GM12873 (cell line): ENCODE results near the gene ZNF418.

Experiments
- TF ChIP-seq, protein P1 (sequence below): IDR thresholded peaks from 2 replicates; pipeline ENCODE4 v1.5.1; 2012; ENCODE audit warnings: low read depth, mild to moderate bottlenecking, moderate library complexity, low read length, control low read depth; ENCODE audit not compliant: insufficient read depth; ENCODE audit errors: missing control alignments

ZNF418 gene

DNA sequence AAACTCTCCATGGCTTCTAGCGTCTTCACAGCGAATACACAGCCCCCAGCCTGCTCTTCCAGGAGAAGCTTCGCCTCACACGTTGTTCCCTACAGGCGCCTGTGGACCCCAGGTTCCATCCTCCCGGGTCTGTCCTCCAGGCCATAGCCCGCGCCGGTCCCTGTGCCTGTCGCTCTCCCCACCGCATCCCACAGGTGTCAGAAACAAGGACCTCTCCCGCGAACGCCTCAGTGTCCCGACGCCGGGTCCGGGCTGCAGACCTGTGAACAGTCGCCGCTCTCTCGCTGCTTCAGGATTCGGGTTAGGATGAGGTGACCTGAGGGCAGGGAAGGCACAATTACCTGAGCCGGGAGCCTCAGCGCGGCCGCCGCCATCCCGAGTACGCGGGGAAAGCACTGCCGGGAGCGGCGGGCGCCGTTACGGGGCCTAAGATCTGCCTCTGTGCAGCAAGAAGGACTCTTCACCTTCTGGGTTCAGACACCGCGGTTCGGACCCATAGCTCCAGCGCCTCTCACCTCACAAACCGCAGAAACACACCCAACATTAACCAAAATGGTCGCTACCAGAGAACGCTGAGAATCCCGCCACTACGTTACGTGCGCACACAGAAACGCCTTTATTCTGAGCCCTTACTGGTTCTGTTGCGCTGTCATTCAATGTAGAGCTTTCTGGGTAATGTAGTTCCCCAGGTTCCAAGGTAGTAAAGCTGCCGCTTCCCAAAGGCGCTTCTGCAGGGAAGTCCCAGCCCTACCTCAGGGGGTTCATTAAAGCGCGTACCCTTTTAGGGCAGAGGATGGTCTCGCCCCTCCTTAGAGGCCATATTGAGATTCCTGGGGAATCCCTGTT is at the start of gene ZNF418:
Gene ZNF418 (minus strand): TSS at position 583 of the 846 bp plus-strand sequence. CDS start 1,580 bp downstream, outside the sequence.
- TF ChIP-seq, protein P1, sequence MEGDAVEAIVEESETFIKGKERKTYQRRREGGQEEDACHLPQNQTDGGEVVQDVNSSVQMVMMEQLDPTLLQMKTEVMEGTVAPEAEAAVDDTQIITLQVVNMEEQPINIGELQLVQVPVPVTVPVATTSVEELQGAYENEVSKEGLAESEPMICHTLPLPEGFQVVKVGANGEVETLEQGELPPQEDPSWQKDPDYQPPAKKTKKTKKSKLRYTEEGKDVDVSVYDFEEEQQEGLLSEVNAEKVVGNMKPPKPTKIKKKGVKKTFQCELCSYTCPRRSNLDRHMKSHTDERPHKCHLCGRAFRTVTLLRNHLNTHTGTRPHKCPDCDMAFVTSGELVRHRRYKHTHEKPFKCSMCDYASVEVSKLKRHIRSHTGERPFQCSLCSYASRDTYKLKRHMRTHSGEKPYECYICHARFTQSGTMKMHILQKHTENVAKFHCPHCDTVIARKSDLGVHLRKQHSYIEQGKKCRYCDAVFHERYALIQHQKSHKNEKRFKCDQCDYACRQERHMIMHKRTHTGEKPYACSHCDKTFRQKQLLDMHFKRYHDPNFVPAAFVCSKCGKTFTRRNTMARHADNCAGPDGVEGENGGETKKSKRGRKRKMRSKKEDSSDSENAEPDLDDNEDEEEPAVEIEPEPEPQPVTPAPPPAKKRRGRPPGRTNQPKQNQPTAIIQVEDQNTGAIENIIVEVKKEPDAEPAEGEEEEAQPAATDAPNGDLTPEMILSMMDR, result no peak

DNA sequence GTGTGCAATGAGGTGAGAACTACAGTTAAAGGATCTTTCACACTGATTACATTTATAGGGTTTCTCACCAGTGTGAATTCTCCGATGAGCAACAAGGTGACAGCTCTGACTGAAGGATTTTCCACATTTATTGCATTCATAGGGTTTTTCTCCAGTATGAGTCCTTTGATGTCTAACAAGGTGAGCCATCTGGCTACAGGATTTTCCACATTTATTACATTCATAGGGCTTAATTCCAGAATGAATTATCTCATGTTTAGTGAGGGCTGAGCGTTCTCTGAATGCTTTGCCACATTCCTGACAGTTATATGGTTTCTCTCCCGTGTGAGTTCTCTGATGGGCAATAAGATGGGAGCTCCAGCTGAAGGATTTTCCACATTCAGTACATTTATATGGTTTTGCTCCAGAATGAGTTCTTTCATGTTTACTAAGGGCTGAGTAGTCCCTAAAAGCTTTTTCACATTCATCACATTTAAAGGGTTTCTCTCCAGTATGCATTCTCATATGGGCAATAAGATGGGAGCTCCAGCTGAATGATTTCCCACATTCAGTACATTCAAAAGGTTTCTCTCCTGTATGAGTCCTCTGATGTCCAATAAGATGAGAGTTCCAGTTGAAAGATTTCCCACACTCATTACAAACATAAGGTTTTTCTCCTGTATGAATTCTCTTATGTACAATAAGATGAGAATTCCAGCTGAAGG is 43.5 kb upstream of the ZNF418 start:
- TF ChIP-seq, protein P1, result no peak

DNA sequence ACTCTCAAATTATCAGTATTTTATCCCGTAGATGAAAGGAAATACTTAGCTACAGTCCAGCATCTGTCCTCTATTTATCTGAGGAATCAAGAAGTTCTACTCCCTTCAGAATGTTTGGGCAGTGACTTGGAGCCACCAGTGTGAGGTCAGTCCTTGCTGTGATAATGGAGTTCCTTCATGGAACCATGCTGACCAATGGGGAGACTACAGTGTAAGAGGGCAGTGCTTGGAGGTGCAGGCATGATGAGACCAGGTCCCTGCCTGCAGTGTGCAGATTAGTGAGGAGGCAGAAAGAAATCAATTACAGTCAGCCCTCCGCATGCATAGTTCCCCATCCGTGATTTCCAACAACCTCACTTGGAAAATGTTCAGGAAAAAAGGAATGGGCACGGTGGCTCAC is 39.2 kb upstream of the ZNF418 start, which contains the start of gene C19orf18:
Gene C19orf18 (minus strand): TSS at position 101 of the 400 bp plus-strand sequence. CDS start 102 bp downstream, outside the sequence.
- TF ChIP-seq, protein P1, result no peak

DNA sequence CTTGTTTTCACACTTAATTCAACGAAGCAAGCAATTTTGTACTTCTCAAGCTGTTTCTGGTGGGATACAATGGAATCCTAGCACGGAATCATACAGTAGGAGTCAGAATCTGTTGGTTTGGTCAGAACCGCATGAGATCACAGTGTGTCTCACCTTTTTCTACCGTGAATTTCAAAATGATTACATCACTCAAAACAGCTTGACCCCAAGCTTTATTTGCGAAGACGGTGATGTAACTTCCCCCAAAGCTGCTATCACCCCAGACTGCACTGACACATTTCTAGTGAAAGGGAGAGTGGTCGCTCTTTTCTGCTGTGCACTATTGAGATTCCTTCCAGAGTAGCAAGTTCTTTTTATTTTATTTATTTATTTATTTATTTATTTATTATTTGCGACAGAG is 29.6 kb upstream of the ZNF418 start:
- TF ChIP-seq, protein P1, result no peak

DNA sequence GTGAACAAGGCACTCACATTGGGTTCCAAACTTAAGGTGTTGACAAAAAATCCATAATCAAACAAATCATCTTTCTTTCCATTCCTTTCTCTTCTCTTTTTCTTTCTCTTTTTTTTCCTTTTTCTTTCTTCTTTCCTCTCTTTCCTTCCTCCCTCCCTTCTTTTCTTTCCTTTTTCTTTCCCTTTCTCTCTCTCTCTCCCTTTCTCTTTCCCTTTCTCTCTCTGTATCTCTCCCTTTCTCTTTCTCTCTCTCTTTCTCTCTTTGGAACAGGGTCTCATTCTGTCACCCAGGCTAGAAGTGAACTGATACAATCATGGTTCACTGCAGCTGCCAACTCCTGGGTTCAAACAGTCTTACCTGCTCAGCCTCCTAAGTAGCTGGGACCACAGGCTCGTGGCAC is 26.6 kb upstream of the ZNF418 start:
- TF ChIP-seq, protein P1, result no peak

DNA sequence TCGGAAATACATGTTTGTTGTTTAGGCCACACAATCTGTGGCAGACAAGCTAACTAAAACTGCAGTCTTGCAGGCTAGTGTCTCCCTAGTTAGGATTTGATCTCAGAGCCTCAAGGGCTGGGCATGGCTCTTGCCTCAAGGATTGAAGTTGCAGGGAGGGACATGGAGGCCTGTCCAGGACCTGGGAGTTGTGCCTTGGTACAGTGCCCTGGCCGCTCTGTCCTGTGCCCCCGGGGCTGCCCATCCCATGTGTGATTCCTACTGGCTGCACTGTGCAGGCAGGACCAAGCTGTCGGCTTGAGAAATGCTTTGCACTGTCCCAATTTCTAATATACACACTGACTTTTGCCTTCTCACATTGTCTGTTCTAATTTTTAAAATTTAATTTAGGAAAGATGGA is 19.8 kb upstream of the ZNF418 start:
- TF ChIP-seq, protein P1, result no peak

DNA sequence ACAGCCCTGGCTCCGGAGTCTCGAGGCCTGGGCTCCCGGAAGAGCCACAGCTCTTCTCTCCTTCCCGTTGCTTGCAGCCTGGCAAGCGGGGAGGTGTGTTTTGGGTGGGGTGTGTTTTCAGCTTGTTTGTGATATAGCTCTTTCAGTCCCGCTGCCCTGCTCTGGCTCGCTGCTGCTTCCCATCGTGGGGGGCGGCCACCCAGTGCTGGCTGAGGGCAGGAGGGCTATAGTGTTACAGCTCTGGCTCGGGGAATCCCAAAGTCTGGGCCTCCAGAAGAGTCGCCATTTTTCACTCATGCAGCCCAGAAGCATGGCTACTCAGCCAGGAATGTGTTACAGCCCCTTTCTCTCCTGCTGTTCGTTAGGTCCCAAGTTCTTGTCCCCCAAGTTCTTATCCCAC is 14.5 kb upstream of the ZNF418 start:
- TF ChIP-seq, protein P1, result no peak
